Measurements from ENCODE around the gene ZDHHC14. TPM values are rescaled to one million over a fixed set of nuclear protein-coding genes. Genes with fewer than 3 reads are reported as not detected.

Gene ZDHHC14
- total RNA-seq, 1 donor from 2014 or later, result 9.3 TPM

DNA sequence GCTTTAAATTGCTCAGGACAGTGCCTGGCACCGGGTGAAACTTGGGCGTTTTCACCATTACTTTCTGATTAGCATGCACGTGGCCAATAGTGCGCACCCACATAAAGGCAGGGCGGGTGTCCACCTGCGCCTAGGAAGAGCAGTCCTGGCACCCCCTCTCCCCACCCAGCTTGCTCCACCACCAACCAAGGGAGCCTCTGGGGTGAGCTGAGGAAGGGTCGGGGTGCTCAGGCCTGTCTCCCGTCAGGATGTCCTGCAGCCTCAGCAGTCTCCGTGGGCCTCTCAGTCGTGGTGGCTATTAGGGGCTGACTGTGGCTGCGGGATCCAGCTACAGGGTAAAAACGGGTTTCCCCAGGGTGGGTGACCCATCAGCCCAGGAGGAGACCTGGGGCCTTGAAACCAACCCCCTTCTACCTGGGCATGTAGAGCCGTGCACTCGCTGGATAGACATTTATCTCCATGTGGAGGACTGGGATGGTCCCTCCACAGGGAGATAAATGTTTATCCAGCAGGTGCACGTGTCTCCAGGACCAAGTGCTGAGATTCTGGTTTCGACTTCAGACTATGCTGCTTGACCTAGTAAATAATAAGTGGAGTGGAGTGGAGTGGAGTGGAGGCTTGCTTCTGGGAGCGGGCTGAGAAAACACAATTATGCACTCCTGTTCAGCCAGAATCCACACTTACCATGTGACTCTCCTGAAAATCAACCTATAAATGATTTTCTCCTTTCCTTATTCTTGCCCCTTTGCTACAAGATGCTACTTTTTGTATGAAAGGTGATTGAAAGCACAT, 91.1 kb downstream of the ZDHHC14 start:
- no peaks in the 10 kb centered on the region for H3K9me3 ChIP-seq
- ATAC-seq (peak; percentile 83 to 92), DNase-seq (no peak)
- intact Hi-C loops (cut with DNase I), result no loop called here
- H3K27ac ChIP-seq, result no peak overlapping the region
- peaks cover 11% of the 10 kb centered on the region for H3K4me1 ChIP-seq
- TF ChIP-seq CTCF (IDR thresholded peaks at IDR 0.05), result no peak
- H3K4me3 ChIP-seq, result no peak overlapping the region
- no peaks in the 10 kb centered on the region for H3K36me3 ChIP-seq
- H3K27me3 ChIP-seq (ENCODE audit: low read depth), result no peaks in the 10 kb centered on the region

DNA sequence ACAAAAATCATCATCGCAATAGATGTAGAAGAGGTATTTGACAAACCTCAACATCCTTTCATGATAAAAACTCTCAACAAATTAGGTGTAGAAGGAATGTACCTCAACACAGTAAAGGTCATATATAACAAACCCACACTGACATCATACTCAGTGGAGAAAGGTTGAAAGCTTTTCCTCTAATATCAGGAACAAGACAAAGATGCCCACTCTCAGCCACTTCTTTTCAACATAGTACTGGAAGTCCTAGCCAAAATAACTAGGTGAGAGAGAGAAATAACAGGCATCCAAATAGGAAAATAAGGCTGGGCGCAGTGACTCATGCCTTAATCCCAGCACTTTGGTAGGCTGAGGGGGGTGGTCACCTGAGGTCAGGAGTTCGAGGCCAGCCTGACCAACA, 95.8 kb downstream of the ZDHHC14 start:
- ATAC-seq, result no peak
- no peak overlapping the region for H3K4me3 ChIP-seq

GRCh38 chr6:157478926-157479325, 97.9 kb downstream of the ZDHHC14 start:
- no peak overlapping the region for H3K4me3 ChIP-seq

More for the DNA sequence above, 95.8 kb downstream of the ZDHHC14 start:
- no peak for DNase-seq
- H3K27ac ChIP-seq, result no peak overlapping the region
- peaks cover 10% of the 10 kb centered on the region for H3K4me1 ChIP-seq
- no peak for TF ChIP-seq CTCF (IDR thresholded peaks at IDR 0.05)
- H3K9me3 ChIP-seq, result no peaks in the 10 kb centered on the region
- H3K36me3 ChIP-seq, result no peaks in the 10 kb centered on the region
- intact Hi-C loops (cut with DNase I), result no loop called here
- no peaks in the 10 kb centered on the region for H3K27me3 ChIP-seq (ENCODE audit: low read depth)

DNA sequence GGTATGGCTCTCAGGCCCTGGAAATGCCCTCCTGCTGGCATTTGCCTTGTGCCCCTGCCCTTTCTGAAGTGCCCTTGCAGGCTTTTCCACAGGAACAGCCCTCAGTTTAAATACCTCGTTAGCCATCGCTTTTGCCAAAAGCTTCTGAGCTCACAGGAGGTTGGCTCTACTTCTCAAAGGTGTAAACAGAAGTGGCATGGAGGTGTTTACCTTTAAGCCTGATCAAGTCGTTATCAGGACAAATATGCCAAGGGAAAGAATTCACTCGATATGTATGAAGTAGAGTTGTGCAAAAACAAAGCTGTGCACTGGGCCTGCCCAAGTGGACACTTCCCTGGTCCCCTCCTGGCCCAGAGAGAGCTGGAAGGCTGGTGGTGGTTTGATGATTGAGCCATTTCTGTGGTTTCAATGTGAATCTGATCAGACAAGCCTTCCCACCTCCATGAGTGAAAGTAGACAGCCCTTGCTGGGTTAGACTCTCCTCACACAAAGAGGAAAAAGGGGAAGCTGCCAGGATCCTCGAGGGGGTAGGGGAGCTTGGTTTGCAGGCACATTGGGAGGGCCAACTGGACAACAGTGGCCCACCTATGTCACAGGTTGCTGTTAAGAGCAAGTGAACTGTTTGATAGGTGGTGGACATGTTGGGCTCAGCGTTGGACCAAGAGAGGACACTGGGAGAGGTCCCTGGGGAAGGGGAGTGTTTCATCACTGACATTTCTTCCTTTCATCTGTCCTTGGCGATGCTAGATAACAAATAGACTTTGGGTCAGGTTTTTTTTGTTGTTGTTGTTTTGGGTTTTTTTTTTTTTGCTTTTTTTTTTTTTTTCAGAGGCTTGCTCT, 98.7 kb downstream of the ZDHHC14 start:
- no peak for TF ChIP-seq CTCF (IDR thresholded peaks at IDR 0.05)
- Histone ChIP-seq H3K9me3 (no peaks in the 10 kb centered on the region), H3K4me3 (no peak overlapping the region), H3K36me3 (no peaks in the 10 kb centered on the region), H3K27ac (no peak overlapping the region), H3K27me3 (ENCODE audit: low read depth) (no peaks in the 10 kb centered on the region), H3K4me1 (no peaks in the 10 kb centered on the region)
- no peak for DNase-seq
- intact Hi-C loops (cut with DNase I), result no loop called here
- ATAC-seq, result peak; percentile 24 to 51

More at GRCh38 chr6:157478926-157479325, 97.9 kb downstream of the ZDHHC14 start:
- Histone ChIP-seq H3K27ac (no peak overlapping the region), H3K4me1 (no peaks in the 10 kb centered on the region), H3K36me3 (no peaks in the 10 kb centered on the region), H3K9me3 (no peaks in the 10 kb centered on the region), H3K27me3 (ENCODE audit: low read depth) (no peaks in the 10 kb centered on the region)
- no peak for TF ChIP-seq CTCF (IDR thresholded peaks at IDR 0.05)
- intact Hi-C loops (cut with DNase I), result no loop called here
- DNase-seq (no peak), ATAC-seq (no peak)

- no peak for DNase-seq
- intact Hi-C loops (cut with DNase I), result no loop called here
- Histone ChIP-seq H3K27ac (no peak overlapping the region), H3K4me3 (no peak overlapping the region), H3K27me3 (ENCODE audit: low read depth) (no peaks in the 10 kb centered on the region), H3K4me1 (peaks cover 4% of the 10 kb centered on the region), H3K36me3 (no peaks in the 10 kb centered on the region), H3K9me3 (no peaks in the 10 kb centered on the region)
- TF ChIP-seq CTCF (IDR thresholded peaks at IDR 0.05), result no peak
- ATAC-seq, result no peak
Measured at GRCh38 chr6:157481189-157481864, 100.3 kb downstream of the ZDHHC14 start.
